Activated CD4-positive, alpha-beta T cell treated with anti-CD3 and anti-CD28 coated beads for 1 hour (primary cell): Measurements from ENCODE around the gene GARIN5B.
"Not testable (repeated sequence)": the region's sequence is repeated elsewhere in the genome, so short reads cannot be mapped to it uniquely, and the experiment has no call there.

Experiments used
- DNase-seq: peaks from one replicate; pipeline ENCODE4 v3.0.0-alpha.2; 2020

Gene GARIN5B

GRCh38 chr19:55362990-55363716, at the start of gene GARIN5B:
Gene GARIN5B, minus strand, starts transcription at chr19:55363260. Its CDS starts 194 bp downstream, at chr19:55363066.
- no peak for DNase-seq

- DNase-seq = no peak
Measured at GRCh38 chr19:55410168-55410567, 47.1 kb upstream of the GARIN5B start.

DNA sequence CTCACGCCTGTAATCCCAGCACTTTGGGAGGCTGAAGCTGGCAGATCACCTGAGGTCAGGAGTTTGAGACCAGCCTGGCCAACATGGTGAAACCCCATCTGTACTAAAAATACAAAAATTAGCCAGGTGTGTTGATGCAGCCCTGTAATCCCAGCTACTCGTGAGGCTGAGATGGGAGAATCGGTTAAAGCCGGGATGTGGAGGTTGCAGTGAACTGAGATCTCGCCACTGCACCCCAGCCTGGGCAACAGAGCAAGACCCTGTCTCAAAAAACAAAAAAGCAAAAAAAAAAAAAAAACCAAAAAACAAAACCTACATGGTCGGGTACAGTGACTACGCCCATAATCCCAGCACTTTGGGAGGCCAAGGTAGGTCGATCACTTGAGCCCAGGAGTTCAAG, 46.1 kb upstream of the GARIN5B start:
- not testable (repeated sequence) for DNase-seq

- DNase-seq = no peak
Measured at GRCh38 chr19:55408533-55408872, 45.4 kb upstream of the GARIN5B start.

GRCh38 chr19:55407800-55408532, 44.9 kb upstream of the GARIN5B start:
- DNase-seq = peak; percentile 94

DNA sequence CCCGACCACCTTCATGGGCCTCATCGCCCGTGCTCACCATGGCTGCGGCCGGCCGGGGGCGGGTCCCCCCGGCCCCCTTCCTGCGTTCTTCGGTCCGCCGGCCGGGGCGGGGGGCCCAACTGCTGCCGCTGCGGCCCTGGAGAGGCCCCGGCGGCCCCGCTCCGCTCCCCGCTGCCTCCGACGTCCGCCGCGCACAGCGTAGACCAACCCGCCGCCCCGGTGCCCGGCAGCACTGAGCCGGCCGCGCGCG, 44.4 kb upstream of the GARIN5B start, which contains the start of gene UBE2S:
Gene UBE2S, minus strand, starts transcription at position 239 of the 250 bp plus-strand sequence. Its CDS starts 199 bp downstream, at position 40.
- DNase-seq = not testable (repeated sequence)

DNA sequence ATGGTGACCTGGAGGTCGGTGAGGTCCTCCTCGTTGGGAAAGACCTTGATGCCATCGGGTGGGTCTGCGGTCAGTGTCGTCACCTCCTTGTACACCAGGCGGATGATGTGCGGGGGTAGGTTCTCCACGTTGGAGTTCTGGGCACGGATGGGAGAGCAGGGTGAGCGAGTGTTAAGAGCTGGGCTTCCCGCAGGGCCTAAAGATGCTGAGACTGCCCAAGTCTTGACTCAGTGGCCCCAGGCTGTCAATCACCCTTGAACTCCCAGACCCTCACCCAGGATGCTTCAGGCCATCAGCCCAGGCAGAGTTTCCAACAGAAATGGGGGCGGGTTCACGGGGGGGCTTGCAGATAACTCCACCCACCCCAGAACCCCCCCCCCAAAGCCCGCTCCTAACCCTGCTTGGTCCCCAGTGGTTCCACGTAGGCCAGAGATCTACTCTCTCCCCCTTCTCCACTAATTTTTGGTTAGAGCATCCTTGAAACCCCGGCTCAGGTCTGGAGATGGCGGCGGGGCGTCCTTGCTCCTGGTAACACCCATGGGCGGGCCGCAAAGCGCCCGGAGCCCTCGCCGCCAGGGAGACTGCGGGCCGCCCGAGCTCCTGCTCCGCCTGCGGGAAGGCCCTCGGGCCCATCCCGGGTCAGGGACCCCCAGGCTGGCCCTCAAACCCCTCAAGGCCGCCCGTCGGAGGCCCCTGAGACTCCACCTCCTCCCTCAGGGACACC, 43.9 kb upstream of the GARIN5B start:
- no peak for DNase-seq

DNA sequence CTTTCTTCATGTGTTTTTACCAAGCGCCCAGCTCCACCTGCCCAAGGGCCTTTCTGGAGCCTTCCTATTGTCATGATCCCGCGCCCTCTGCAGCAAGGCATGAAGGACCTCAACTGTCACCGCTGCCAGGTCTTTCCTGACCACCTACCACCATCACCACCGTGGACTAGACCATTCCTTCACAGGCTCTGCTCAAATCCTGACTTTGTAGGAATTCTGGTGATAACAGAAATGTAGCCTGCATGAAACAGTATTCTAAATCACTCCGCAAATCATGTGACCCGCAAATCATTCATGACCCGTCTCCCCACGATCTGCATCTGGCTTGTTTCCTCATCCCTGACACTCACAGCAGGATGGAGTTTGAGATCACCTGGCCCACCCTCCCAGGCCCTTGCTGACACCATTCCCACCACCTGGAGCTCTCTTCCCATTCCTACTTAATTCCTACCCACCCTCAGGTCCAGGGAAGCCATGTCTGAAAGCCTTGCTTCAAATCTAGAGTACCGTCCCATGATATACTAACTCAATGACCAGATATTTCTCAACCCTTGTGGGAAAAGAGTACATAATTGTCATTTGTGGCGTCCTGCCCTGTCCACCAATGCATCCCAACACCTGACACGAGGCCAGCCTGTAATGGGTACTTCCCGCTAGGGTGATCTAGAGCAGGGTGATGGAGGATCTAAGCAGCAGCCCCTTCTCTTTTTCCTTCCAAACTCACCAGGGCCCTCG, 43.2 kb upstream of the GARIN5B start:
- DNase-seq = no peak

- DNase-seq = no peak
Measured at GRCh38 chr19:55405638-55406037, 42.6 kb upstream of the GARIN5B start.

GRCh38 chr19:55402509-55402908, 39.4 kb upstream of the GARIN5B start:
- DNase-seq = no peak

GRCh38 chr19:55401390-55401789, 38.3 kb upstream of the GARIN5B start:
- not testable (repeated sequence) for DNase-seq

DNA sequence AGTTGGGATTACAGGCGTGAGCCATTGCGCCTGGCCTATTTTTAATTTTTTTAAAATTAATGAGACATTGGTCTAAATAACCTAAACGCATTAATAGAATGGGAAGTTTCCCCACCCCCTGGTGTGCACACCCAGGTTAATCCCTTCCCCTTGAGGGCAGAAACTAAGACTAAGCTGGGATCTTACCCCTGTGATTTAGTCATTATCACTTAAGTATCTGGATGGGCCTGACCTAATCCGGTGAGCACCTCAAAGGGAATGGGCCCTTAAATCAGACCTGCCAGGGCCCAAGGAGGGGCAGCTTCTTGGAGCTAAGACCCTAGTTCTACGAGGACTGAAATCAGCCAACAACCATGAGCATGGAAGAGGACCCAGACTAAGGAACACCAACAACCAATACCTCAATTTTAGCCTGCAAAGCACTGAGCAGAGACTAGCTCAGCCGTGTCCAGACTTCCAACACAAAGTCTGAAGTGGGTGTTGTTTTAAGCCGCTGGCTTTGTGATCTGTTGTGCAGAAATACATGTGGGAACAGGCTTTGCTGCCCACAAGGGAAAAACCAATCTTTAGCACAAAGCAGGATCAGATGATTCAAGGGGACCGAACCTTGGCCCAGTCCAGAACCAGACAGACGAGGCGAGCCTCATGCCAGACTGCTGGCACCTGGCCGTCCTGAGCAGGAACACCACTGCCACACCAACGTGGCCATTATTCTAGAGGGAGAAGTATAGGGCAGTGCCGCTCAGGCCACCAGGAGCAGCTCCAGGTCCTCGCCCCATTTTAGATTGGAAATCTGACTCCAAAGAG, 37.4 kb upstream of the GARIN5B start:
- no peak for DNase-seq

- DNase-seq = no peak
Measured at GRCh38 chr19:55398200-55398925, 35.3 kb upstream of the GARIN5B start.

DNA sequence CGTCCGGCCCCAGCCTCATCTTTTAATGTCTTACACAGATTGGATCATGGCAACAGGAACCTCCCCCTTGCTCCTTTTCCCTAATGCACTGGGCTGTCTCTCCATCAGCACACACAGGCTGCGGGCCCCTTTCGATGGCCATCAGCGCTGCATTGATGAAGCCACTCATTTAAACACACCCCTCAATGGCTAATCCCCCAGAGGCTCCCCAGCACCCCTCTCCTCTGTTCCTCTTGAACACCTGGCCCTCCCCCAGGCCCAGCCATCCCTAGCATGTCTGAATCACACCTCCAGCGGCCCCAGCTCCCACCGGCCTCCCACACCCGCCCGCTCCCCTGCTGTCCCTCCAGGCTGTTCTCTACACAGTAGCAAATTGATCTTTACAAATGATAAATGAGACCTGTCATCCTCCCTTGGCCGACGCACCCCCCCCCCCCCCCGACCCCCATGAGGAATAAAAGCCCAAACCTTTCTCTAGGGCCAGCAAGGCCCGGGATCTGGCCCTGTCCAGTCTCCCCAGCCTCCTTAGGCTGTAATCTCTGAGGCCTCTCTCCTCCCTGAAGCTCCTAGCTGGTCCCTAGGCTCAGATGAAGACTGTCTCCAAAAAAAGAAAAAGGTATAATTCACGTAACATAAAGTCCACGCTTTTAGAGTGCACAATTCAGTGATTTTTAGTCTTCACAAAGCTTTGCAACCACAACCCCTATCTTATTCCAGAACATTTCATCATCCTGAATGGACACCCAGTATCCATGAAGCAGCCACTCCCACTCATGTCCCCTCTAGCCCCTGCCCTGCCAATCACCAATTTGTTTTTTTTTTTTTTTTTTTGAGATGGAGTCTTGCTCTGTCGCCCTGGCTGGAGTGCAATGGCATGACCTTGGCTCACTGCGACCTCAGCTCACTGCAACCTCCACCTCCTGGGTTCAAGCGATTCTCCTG, 30.0 kb upstream of the GARIN5B start:
- no peak for DNase-seq

DNA sequence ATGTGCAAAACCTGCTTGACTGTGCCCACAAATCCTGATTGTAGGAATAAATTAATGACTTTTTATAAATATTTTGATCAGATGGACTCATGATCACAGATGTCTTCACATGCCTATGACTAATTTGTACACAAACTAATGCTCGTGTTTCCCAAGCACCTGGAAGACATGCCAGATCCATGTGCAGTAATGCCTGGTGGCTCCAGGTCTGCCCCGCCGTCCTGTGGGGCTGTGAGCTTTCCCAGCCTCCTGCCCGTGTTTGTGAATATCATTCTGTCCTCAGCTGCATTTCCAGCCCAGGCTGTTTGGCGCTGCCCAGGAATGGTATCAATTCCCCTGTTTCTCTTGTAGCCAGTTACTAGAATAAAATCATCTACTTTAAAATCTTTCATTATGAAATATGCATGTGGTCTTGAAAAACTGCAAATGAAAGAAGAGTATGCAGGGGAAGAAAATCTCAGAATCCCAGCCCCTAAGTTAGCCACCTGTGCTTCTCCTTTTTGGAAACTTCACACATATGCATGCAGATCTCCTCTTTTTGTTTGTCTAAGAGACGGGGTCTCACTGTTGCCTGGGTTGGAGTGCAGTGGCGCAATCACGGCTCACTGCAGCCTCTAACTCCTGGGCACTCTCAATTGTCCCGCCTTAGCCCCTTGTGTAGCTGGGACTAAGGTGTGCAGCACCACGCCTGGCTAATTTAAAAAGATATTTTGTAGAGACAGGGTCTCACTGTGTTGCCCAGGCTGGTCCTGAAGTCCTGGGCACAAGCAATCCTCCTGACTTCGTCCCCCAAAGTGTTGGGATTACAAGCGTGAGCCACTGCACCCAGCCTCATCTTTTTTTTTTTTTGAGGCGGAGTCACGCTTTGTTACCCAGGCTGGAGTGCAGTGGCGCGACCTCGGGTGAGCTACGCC, 28.9 kb upstream of the GARIN5B start:
- DNase-seq = no peak

DNA sequence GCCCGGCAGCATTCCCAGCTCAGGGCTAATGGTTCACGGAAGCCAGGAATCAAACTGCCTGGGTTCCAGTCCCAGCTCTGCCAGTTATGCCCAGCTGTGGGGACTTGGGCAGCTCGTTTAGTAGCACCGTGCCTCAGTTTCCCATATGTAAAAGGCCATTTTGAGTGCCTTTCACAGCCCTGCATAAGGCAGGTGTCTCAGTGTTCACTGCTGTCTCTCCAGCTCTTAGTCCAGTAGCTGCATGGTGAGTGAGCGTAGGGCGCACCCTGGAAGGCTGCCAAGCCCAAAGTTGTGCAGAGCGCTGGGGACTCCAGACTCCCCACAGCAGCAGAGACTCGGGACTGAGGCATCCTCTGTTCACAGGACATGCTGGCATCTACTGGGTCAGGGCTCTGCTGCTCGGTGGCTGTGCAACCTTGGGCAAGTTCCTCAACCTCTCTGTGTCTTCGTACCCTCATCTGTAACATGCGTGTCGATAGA, 28.2 kb upstream of the GARIN5B start:
- no peak for DNase-seq

DNA sequence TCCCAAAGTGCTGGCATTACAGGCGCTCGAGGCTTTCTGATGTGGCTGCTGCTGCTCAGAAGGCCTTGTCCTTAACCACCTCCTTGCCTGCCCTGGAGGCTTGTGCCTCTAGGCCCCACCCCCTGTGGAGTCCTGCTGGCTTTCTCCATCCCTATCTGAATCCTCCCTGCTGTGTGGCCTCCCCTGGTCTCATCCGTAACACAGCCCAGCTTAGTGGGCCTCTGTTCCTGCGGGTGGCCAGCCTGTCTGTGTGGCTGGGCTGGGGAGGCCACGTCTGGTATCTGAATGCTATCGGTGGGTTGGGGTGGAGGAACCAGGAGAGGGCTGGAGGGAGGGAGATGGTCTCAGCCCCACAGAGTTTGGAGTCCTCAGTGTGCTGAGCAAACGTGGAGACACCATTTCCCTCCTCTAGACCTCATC, 27.4 kb upstream of the GARIN5B start:
- DNase-seq = no peak

- no peak for DNase-seq
Measured at GRCh38 chr19:55389386-55390317, 26.6 kb upstream of the GARIN5B start.
